HEK293 (cell line): ENCODE measurements around the gene CNIH3.

Experiments used
- CTCF ChIA-PET: fragments of 350-600 bp; formaldehyde crosslinking; extraction: SDS; loops from one replicate; lab custom pipeline; 2021; ENCODE audit warnings: antibody characterized with exemption; lab: Yijun Ruan, JAX
- POLR2A ChIA-PET: fragments of 300-600 bp; formaldehyde crosslinking; extraction: SDS; loops from one replicate; lab custom pipeline; 2020; ENCODE audit warnings: antibody characterized with exemption, inconsistent platforms; lab: Yijun Ruan, JAX
- H3K27ac ChIP-seq: fragments of 200-500 bp; sonication (Bioruptor generic); 2 replicates; pipeline ENCODE4 v1.5.1; 2014; ENCODE audit warnings: low read depth, low read length, control low read depth, inconsistent platforms; ENCODE audit errors: extremely low read depth
- H3K36me3 ChIP-seq, 2 experiments: fragments of 200-500 bp in 1 of 2; sonication (Bioruptor generic) in 1 of 2; 1 replicate in 1 of 2; 2 replicates in 1 of 2; pipeline ENCODE4 v1.5.1; 2014 to 2017; ENCODE audit warnings: inconsistent platforms in 2 of 2, low read length in 2 of 2; ENCODE audit not compliant: control insufficient read depth in 2 of 2, insufficient read depth in 1 of 2
- H3K4me1 ChIP-seq: fragments of 200-500 bp; sonication (Bioruptor generic); 2 replicates; pipeline ENCODE4 v1.5.1; 2014; ENCODE audit warnings: mild to moderate bottlenecking, low read length, inconsistent platforms; ENCODE audit not compliant: control insufficient read depth, insufficient read depth
- H3K4me3 ChIP-seq: 2 replicates; pipeline ENCODE4 v1.5.1; 2011; ENCODE audit warnings: low read depth, mild to moderate bottlenecking, control low read depth, low read length, moderate library complexity
- H3K9me3 ChIP-seq: fragments of 200-500 bp; sonication (Bioruptor generic); 2 replicates; pipeline ENCODE4 v1.5.1; 2014; ENCODE audit warnings: low read depth, low read length, inconsistent platforms; ENCODE audit not compliant: control insufficient read depth, insufficient read depth
- AEBP2 ChIP-seq: fragments of 450-650 bp; formaldehyde crosslinking; IDR thresholded peaks from 2 replicates; pipeline ENCODE4 v1.5.1; 2016; ENCODE audit warnings: missing biosample characterization, missing genetic modification characterization, borderline replicate concordance
- BCL11A ChIP-seq: fragments of 450-650 bp; formaldehyde crosslinking; IDR thresholded peaks from 2 replicates; pipeline ENCODE4 v1.5.1; 2016; ENCODE audit warnings: low read depth, missing biosample characterization, missing genetic modification characterization
- FEZF1 ChIP-seq: fragments of 450-650 bp; formaldehyde crosslinking; IDR thresholded peaks from 2 replicates; pipeline ENCODE4 v1.5.1; 2016; ENCODE audit warnings: missing biosample characterization, missing genetic modification characterization
- GLI4 ChIP-seq: fragments of 450-650 bp; formaldehyde crosslinking; IDR thresholded peaks from 2 replicates; pipeline ENCODE4 v1.5.1; 2016; ENCODE audit warnings: missing biosample characterization, missing genetic modification characterization
- PRDM1 ChIP-seq: fragments of 450-650 bp; formaldehyde crosslinking; IDR thresholded peaks from 2 replicates; pipeline ENCODE4; 2016; ENCODE audit warnings: missing biosample characterization, missing genetic modification characterization
- PRDM10 ChIP-seq: fragments of 450-650 bp; formaldehyde crosslinking; IDR thresholded peaks from 2 replicates; pipeline ENCODE4 v1.5.1; 2016; ENCODE audit warnings: missing biosample characterization, missing genetic modification characterization
- TSHZ1 ChIP-seq: fragments of 450-650 bp; formaldehyde crosslinking; IDR thresholded peaks from 2 replicates; pipeline ENCODE4 v1.5.1; 2016; ENCODE audit warnings: missing biosample characterization, missing genetic modification characterization, borderline replicate concordance
- ZFP41 ChIP-seq: fragments of 450-650 bp; formaldehyde crosslinking; IDR thresholded peaks from 2 replicates; pipeline ENCODE4 v1.5.1; 2016; ENCODE audit warnings: missing biosample characterization, missing genetic modification characterization, borderline replicate concordance
- ZNF302 ChIP-seq: fragments of 450-650 bp; formaldehyde crosslinking; IDR thresholded peaks from 2 replicates; pipeline ENCODE4 v1.5.1; 2016; ENCODE audit warnings: missing biosample characterization, missing genetic modification characterization, low read depth
- ZNF341 ChIP-seq: fragments of 450-650 bp; formaldehyde crosslinking; IDR thresholded peaks from 2 replicates; pipeline ENCODE4; 2016; ENCODE audit warnings: low read depth, missing biosample characterization, missing genetic modification characterization
- ZNF350 ChIP-seq: fragments of 450-650 bp; formaldehyde crosslinking; IDR thresholded peaks from 2 replicates; pipeline ENCODE4 v1.5.0; 2017; ENCODE audit warnings: missing biosample characterization, mild to moderate bottlenecking, missing genetic modification characterization
- ZNF391 ChIP-seq: fragments of 450-650 bp; formaldehyde crosslinking; IDR thresholded peaks from 2 replicates; pipeline ENCODE4 v1.5.1; 2016; ENCODE audit warnings: low read depth, missing biosample characterization, missing genetic modification characterization, borderline replicate concordance
- ZNF488 ChIP-seq: fragments of 450-650 bp; formaldehyde crosslinking; IDR thresholded peaks from 2 replicates; pipeline ENCODE4 v1.5.1; 2016; ENCODE audit warnings: missing biosample characterization, missing genetic modification characterization
- ZNF624 ChIP-seq: fragments of 450-650 bp; formaldehyde crosslinking; IDR thresholded peaks from 2 replicates; pipeline ENCODE4 v1.5.1; 2017; ENCODE audit warnings: missing biosample characterization, missing genetic modification characterization
- ZNF768 ChIP-seq: fragments of 450-650 bp; formaldehyde crosslinking; IDR thresholded peaks from 2 replicates; pipeline ENCODE4 v1.5.1; 2018; ENCODE audit warnings: missing biosample characterization, mild to moderate bottlenecking, missing genetic modification characterization
- ZSCAN16 ChIP-seq: fragments of 450-650 bp; formaldehyde crosslinking; IDR thresholded peaks from 2 replicates; pipeline ENCODE4 v1.5.1; 2016; ENCODE audit warnings: missing biosample characterization, missing genetic modification characterization

Gene CNIH3

GRCh38 chr1:224637515-224637914 is 21.4 kb downstream of the CNIH3 start:
- ChIA-PET POLR2A (interaction anchor here (0.7 kb wide), 1 partner anchor 192 kb away, joined by 4 read pairs; no protein-coding TSS in a partner anchor), CTCF (interaction anchor here (1.6 kb wide), 1 partner anchor 214 kb away, joined by 3 read pairs; no protein-coding TSS in a partner anchor)
- no peaks in the 10 kb centered on the region for H3K36me3 ChIP-seq
- peaks cover 3% of the 10 kb centered on the region for H3K4me1 ChIP-seq
- H3K27ac ChIP-seq: no peak overlapping the region
- TF ChIP-seq ZFP41 (tag by site-specific recombination) (no peak), GLI4 (tag by site-specific recombination) (no peak), FEZF1 (tag by site-specific recombination) (peak; percentile 66)
- no peaks in the 10 kb centered on the region for H3K9me3 ChIP-seq
- H3K4me3 ChIP-seq: no peak overlapping the region

- Histone ChIP-seq H3K36me3 (no peaks in the 10 kb centered on the region), H3K9me3 (no peaks in the 10 kb centered on the region), H3K4me1 (no peaks in the 10 kb centered on the region), H3K4me3 (no peak overlapping the region), H3K27ac (no peak overlapping the region)
- POLR2A ChIA-PET: interaction anchor here (0.7 kb wide), 1 partner anchor 193 kb away, joined by 4 read pairs; no protein-coding TSS in a partner anchor
- CTCF ChIA-PET: interaction anchor here (7.2 to 8.2 kb wide), 2 partner anchors 124 to 214 kb away, joined by 51 to 86 read pairs; no protein-coding TSS in a partner anchor
- TF ChIP-seq ZNF302 (tag by site-specific recombination): no peak
- no peak for TF ChIP-seq ZSCAN16
- no peak for TF ChIP-seq BCL11A (tag by site-specific recombination)
- no peak for TF ChIP-seq ZNF350 (tag by site-specific recombination)
- TF ChIP-seq ZNF391 (tag by site-specific recombination): no peak
- TF ChIP-seq ZNF488 (tag by site-specific recombination): no peak
- no peak for TF ChIP-seq ZNF624 (tag by site-specific recombination)
Observed at GRCh38 chr1:224637936-224638335, 21.8 kb downstream of the CNIH3 start.

GRCh38 chr1:224639426-224639975 is 23.4 kb downstream of the CNIH3 start:
- TF ChIP-seq ZNF391 (tag by site-specific recombination): no peak
- TF ChIP-seq PRDM10 (tag by site-specific recombination): peak; percentile 28; the same call in 1 of the 2 replicates
- CTCF ChIA-PET: interaction anchor here (1.2 to 8.2 kb wide), 3 partner anchors 125 to 283 kb away, joined by 5 to 86 read pairs (median 51); no protein-coding TSS in a partner anchor
- Histone ChIP-seq H3K4me1 (no peaks in the 10 kb centered on the region), H3K9me3 (no peaks in the 10 kb centered on the region), H3K36me3 (no peaks in the 10 kb centered on the region), H3K27ac (no peak overlapping the region), H3K4me3 (no peak overlapping the region)
- POLR2A ChIA-PET: no interaction called here

GRCh38 chr1:224640018-224640417 is 23.9 kb downstream of the CNIH3 start:
- no peak overlapping the region for H3K27ac ChIP-seq
- ChIA-PET POLR2A (no interaction called here), CTCF (interaction anchor here (1.2 to 8.2 kb wide), 3 partner anchors 126 to 283 kb away, joined by 5 to 86 read pairs (median 51); no protein-coding TSS in a partner anchor)
- no peak overlapping the region for H3K4me3 ChIP-seq
- H3K4me1 ChIP-seq: no peaks in the 10 kb centered on the region
- no peaks in the 10 kb centered on the region for H3K9me3 ChIP-seq
- no peaks in the 10 kb centered on the region for H3K36me3 ChIP-seq
- TF ChIP-seq ZNF768 (no peak), PRDM1 (tag by site-specific recombination) (0 out of 2 replicates have a peak, but pooled peaks have one; percentile 4), ZNF341 (tag by site-specific recombination) (0 out of 2 replicates have a peak, but pooled peaks have one; percentile 29), ZNF391 (tag by site-specific recombination) (no peak), AEBP2 (tag by site-specific recombination) (no peak), TSHZ1 (tag by site-specific recombination) (no peak)
